ENCODE measurements around the gene GNAO1.

DNA sequence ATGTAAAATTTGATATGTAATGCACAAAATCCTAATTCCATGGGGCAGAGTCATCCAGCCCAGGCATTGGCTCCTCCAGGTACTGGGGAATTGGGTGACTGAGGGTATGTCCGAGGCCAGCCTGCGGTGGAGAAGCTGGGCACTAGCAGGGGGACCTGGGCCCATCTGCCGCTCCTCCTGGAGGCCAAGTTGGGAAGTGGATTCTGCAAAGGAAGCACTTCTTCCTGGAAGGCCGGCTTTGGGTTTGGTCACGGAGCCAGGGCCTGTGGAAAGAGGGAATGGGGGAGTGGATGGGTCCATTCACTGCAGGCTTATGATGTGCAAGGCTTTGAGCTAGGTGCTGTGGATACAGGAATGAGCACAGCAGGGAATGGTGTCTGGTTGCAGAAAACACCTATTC is 85.8 kb downstream of the GNAO1 start:
- TF ChIP-seq, protein P1, sequence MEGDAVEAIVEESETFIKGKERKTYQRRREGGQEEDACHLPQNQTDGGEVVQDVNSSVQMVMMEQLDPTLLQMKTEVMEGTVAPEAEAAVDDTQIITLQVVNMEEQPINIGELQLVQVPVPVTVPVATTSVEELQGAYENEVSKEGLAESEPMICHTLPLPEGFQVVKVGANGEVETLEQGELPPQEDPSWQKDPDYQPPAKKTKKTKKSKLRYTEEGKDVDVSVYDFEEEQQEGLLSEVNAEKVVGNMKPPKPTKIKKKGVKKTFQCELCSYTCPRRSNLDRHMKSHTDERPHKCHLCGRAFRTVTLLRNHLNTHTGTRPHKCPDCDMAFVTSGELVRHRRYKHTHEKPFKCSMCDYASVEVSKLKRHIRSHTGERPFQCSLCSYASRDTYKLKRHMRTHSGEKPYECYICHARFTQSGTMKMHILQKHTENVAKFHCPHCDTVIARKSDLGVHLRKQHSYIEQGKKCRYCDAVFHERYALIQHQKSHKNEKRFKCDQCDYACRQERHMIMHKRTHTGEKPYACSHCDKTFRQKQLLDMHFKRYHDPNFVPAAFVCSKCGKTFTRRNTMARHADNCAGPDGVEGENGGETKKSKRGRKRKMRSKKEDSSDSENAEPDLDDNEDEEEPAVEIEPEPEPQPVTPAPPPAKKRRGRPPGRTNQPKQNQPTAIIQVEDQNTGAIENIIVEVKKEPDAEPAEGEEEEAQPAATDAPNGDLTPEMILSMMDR (IDR thresholded peaks at IDR 0.05) = peak in 1 of 6 experiments; percentile 6
- no peak for TF ChIP-seq POLR2A (IDR thresholded peaks at IDR 0.05)

Measured in esophagus squamous epithelium (tissue), 4 donors.